Activated T-cell treated with anti-CD3 and anti-CD28 coated beads, Interleukin-2, amount 50 U/mL, for 24 hours (primary cell): ENCODE results near the gene CFAP97D2.

ENCODE experiments used
- DNase-seq: peaks from one replicate; pipeline ENCODE4 v3.0.0-alpha.2; 2020
- H3K27ac Mint-ChIP-seq: 2 replicates; pipeline ENCODE4 v1.8.0; 2020; ENCODE audit warnings: mild to moderate bottlenecking, mixed read lengths
- H3K27me3 Mint-ChIP-seq: 2 replicates; pipeline ENCODE4 v1.8.0; 2020; ENCODE audit warnings: mixed read lengths
- H3K36me3 Mint-ChIP-seq: 2 replicates; pipeline ENCODE4 v1.8.0; 2020; ENCODE audit warnings: low read depth, mixed read lengths
- H3K4me1 Mint-ChIP-seq: 2 replicates; pipeline ENCODE4 v1.8.0; 2020; ENCODE audit warnings: low read depth, mixed read lengths
- H3K4me3 Mint-ChIP-seq: 2 replicates; pipeline ENCODE4 v1.8.0; 2020; ENCODE audit warnings: mild to moderate bottlenecking, moderate library complexity, mixed read lengths
- H3K9me3 Mint-ChIP-seq: 2 replicates; pipeline ENCODE4 v1.8.0; 2020; ENCODE audit warnings: mixed read lengths

Gene CFAP97D2

DNA sequence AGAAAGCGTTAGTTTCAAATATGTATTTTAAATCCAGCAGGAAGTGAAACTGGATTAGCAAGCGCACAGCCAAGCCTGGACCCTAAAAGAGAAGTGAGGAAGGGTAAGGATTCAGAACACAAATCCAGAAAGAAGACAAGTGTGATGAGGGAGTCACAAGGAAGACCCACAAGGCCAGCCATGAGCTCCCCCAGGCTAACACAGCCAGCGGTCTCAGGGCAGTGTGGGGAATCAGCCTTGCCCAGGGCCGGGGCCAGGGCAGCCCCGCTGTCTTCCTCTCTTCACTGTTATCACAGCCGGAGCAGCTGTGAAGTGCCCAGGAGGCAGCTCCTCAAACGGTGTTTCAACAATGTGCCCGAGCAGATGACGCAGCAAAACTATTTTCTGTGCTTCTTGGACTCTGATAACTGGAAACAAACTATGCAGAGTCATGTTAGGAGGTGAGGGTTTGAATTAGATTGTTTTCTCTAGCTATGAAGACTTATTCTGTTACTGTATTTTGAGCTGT is 43.5 kb downstream of the CFAP97D2 start:
- peak overlapping the region; percentile 66 for H3K27ac Mint-ChIP-seq
- DNase-seq, result no peak
- no peaks in the 10 kb centered on the region for H3K27me3 Mint-ChIP-seq
- no peaks in the 10 kb centered on the region for H3K9me3 Mint-ChIP-seq
- peaks cover 80% of the 10 kb centered on the region for H3K4me1 Mint-ChIP-seq
- H3K36me3 Mint-ChIP-seq, result no peaks in the 10 kb centered on the region
- no peak overlapping the region for H3K4me3 Mint-ChIP-seq

DNA sequence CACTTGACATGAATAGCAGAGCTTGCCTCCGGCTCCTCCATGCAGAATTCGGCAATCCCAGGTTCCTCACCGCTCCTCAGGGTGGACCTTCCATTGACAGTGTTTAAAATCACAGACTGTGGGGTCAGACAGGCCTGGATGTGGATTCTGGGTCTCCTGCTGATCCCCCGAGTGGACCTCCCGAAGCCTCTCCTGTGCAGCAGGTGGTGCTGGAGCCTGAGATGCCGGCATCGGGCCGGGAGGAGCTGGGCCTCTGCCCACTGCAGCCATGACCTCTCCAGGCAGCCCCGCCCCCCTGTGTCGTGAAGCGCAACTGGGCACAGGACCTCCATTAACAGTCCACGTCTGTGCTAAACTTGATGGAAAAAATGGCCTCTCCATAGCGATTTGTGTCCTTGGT is 45.1 kb downstream of the CFAP97D2 start:
- DNase-seq, result no peak
- H3K27ac Mint-ChIP-seq, result no peak overlapping the region
- no peaks in the 10 kb centered on the region for H3K36me3 Mint-ChIP-seq
- peaks cover 68% of the 10 kb centered on the region for H3K4me1 Mint-ChIP-seq
- H3K4me3 Mint-ChIP-seq, result no peak overlapping the region
- H3K27me3 Mint-ChIP-seq, result no peaks in the 10 kb centered on the region
- H3K9me3 Mint-ChIP-seq, result no peaks in the 10 kb centered on the region

GRCh38 chr13:114225610-114226009 is 46.6 kb downstream of the CFAP97D2 start:
- Mint-ChIP-seq H3K27ac (no peak overlapping the region), H3K4me1 (peaks cover 60% of the 10 kb centered on the region), H3K9me3 (no peaks in the 10 kb centered on the region), H3K36me3 (no peaks in the 10 kb centered on the region), H3K4me3 (no peak overlapping the region), H3K27me3 (no peaks in the 10 kb centered on the region)
- no peak for DNase-seq

DNA sequence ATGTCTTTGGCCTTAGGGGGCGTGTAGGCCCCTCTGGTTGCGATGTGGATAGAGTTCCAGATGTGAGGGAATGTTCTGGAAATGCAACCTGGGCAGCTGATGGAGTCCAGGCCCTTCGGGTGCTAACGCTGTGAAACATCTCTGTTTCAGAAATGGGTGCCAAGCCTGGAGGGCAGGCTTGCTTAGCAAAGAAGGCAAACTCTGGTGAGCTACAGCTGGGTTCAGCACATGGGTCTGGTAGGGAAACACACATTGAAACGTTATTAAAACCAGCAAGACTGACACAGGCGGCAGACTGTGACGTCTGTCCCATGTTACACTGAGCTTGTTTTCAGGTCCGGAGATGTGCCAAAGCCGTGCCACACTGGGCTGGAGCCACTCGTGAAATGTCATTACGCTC is 47.0 kb downstream of the CFAP97D2 start:
- peak; percentile 49 for DNase-seq
- peaks cover 55% of the 10 kb centered on the region for H3K4me1 Mint-ChIP-seq

DNA sequence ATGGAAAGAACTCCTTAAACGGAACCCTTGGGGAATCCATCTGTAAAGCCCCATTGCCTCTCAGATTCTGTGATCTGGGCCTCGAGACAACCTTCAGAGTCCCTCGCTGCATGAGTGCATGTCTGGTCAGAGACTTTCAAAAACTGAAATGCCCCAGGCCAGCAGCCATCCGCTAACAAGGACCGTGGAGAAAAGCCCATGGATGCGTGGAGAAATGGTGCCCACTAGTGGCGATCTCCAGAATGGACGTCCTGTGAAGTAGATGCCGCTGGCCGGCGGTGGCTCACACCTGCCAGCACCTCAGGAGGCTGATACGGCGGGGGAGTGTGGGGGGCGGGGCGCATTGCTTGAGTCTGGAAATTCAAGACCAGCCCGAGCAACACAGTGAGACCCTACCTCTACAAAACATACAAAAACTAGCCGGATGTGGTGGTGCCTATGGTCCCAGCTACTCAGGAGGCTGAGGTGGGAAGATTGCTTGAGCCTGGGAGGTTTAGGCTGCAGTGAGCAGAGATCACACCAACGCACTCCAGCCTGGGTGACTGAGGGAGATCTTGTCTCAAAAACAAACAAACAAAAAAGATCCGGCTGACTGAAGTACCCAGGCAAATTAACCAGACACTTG is 47.8 kb downstream of the CFAP97D2 start:
- no peaks in the 10 kb centered on the region for H3K36me3 Mint-ChIP-seq
- no peaks in the 10 kb centered on the region for H3K9me3 Mint-ChIP-seq
- no peaks in the 10 kb centered on the region for H3K27me3 Mint-ChIP-seq
- DNase-seq, result peak; percentile 91
- no peak overlapping the region for H3K4me3 Mint-ChIP-seq
- H3K27ac Mint-ChIP-seq, result no peak overlapping the region
- peaks cover 49% of the 10 kb centered on the region for H3K4me1 Mint-ChIP-seq

More for the DNA sequence above, 47.0 kb downstream of the CFAP97D2 start:
- no peak overlapping the region for H3K4me3 Mint-ChIP-seq
- no peaks in the 10 kb centered on the region for H3K36me3 Mint-ChIP-seq
- no peaks in the 10 kb centered on the region for H3K27me3 Mint-ChIP-seq
- no peaks in the 10 kb centered on the region for H3K9me3 Mint-ChIP-seq
- no peak overlapping the region for H3K27ac Mint-ChIP-seq

DNA sequence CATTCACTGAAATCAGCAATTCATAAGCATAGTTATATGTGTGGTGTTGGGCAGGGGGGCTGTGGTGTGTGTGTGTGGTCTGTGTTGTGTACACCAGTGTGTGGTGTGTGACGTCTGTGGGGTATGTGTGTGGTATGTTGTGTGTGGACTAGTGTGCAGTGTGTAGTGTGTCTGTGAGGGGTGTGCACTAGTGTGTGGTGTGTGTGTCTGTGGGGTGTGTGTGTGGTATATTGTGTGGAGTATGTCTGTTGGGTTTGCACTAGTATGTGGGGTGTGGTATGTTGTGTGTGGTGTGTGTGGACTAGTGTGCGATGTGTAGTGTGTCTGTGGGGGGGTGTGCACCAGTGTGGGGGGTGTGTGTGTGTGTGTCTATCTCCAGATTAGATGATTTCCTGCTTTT is 48.5 kb downstream of the CFAP97D2 start:
- H3K4me1 Mint-ChIP-seq, result peaks cover 48% of the 10 kb centered on the region
- DNase-seq, result no peak
- H3K4me3 Mint-ChIP-seq, result no peak overlapping the region
- H3K27me3 Mint-ChIP-seq, result no peaks in the 10 kb centered on the region
- H3K36me3 Mint-ChIP-seq, result no peaks in the 10 kb centered on the region
- no peaks in the 10 kb centered on the region for H3K9me3 Mint-ChIP-seq
- no peak overlapping the region for H3K27ac Mint-ChIP-seq

DNA sequence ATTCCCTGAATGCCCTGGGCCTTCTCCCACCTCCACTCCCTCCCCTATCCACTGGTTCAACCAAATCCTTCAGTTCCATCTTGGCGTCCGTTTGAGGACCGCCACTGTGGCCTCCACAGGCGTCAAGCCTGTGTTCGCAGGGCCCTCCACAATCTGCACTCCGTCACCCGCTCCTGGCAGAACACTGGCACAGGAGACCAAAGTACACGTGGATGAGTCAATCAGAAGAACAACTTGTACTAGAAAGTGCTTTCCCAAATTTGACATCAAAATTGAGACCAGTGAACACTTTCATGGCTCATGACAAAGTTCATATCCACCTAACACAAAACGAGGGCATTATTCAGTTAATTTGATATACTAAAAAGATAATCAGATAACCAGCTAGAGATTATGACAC is 49.1 kb downstream of the CFAP97D2 start:
- Mint-ChIP-seq H3K36me3 (no peaks in the 10 kb centered on the region), H3K27me3 (no peaks in the 10 kb centered on the region), H3K4me3 (no peak overlapping the region), H3K4me1 (peaks cover 45% of the 10 kb centered on the region), H3K27ac (no peak overlapping the region), H3K9me3 (no peaks in the 10 kb centered on the region)
- DNase-seq, result no peak

DNA sequence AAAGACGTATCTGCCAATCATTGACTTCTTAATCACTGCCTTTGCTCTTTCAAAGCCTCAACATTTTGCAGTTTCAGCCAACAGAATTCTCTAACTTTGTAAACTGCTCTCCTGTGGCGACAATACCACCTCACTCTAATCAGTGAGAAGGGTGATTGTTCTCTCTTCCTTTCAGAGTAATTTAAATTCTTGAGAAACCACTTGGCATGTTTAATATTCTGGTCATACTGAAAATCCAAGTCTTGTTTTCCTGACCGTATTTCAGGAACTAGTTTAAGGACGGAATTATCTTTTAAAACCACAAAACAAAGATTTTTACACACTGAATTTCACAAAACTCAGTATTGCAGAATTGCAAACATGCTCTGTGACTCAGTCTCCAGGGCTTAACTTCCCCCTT is 50.4 kb downstream of the CFAP97D2 start:
- Mint-ChIP-seq H3K4me1 (peaks cover 45% of the 10 kb centered on the region), H3K36me3 (peaks cover 2% of the 10 kb centered on the region), H3K27me3 (no peaks in the 10 kb centered on the region), H3K9me3 (peaks cover 2% of the 10 kb centered on the region), H3K27ac (no peak overlapping the region), H3K4me3 (no peak overlapping the region)
- DNase-seq, result no peak

- no peak for DNase-seq
- Mint-ChIP-seq H3K4me1 (peaks cover 41% of the 10 kb centered on the region), H3K4me3 (no peak overlapping the region), H3K9me3 (peaks cover 2% of the 10 kb centered on the region), H3K27me3 (no peaks in the 10 kb centered on the region), H3K27ac (no peak overlapping the region), H3K36me3 (peaks cover 4% of the 10 kb centered on the region)
Measured at GRCh38 chr13:114230117-114230516, 51.1 kb downstream of the CFAP97D2 start.

GRCh38 chr13:114230575-114230974 is 51.5 kb downstream of the CFAP97D2 start:
- Mint-ChIP-seq H3K9me3 (peaks cover 2% of the 10 kb centered on the region), H3K27ac (no peak overlapping the region), H3K4me1 (peaks cover 43% of the 10 kb centered on the region), H3K4me3 (no peak overlapping the region), H3K36me3 (peaks cover 9% of the 10 kb centered on the region), H3K27me3 (no peaks in the 10 kb centered on the region)
- no peak for DNase-seq

GRCh38 chr13:114231886-114232285 is 52.8 kb downstream of the CFAP97D2 start:
- H3K4me1 Mint-ChIP-seq, result peaks cover 41% of the 10 kb centered on the region
- no peak overlapping the region for H3K27ac Mint-ChIP-seq
- H3K9me3 Mint-ChIP-seq, result peaks cover 2% of the 10 kb centered on the region
- DNase-seq, result no peak
- no peak overlapping the region for H3K4me3 Mint-ChIP-seq
- peaks cover 20% of the 10 kb centered on the region for H3K36me3 Mint-ChIP-seq
- no peaks in the 10 kb centered on the region for H3K27me3 Mint-ChIP-seq

DNA sequence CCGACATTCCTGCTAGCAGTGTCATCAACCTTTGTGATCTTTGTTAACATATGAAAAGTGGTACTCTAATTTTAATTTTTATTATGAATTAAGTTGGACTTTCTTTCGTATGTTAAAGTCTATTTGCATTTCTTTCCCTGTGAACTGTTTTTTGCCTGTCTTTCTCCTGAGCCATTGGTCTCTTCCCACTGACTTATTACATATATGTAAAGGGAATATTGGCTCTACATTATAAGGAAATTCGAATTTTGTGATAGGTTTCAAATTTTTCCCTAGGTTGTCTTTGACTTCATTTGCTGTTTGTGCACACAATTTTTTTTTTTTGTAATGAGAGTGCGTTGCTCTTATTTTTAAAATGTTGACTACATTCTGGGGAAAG is 55.2 kb downstream of the CFAP97D2 start:
- Mint-ChIP-seq H3K27ac (peak overlapping the region; percentile 96), H3K9me3 (peaks cover 2% of the 10 kb centered on the region), H3K27me3 (no peaks in the 10 kb centered on the region), H3K4me3 (peak overlapping the region; percentile 94), H3K4me1 (peaks cover 46% of the 10 kb centered on the region), H3K36me3 (peaks cover 41% of the 10 kb centered on the region)
- no peak for DNase-seq

GRCh38 chr13:114234645-114235421 is 55.8 kb downstream of the CFAP97D2 start, which contains the start of gene CDC16:
CDC16 (plus strand) TSS chr13:114234897; CDS start chr13:114235085, 188 bp downstream.
- H3K4me3 Mint-ChIP-seq, result peak within 1 kb of the TSS; percentile 94
- peak within 1 kb of the TSS; percentile 96 for H3K27ac Mint-ChIP-seq
- H3K9me3 Mint-ChIP-seq, result peaks cover 2% of the 10 kb centered on the region
- H3K36me3 Mint-ChIP-seq, result peaks cover 47% of the 10 kb centered on the region
- no peaks in the 10 kb centered on the region for H3K27me3 Mint-ChIP-seq
- peaks cover 49% of the 10 kb centered on the region for H3K4me1 Mint-ChIP-seq
- DNase-seq, result peak; percentile 95

GRCh38 chr13:114235697-114236096 is 56.6 kb downstream of the CFAP97D2 start:
- no peak for DNase-seq
- H3K27me3 Mint-ChIP-seq, result no peaks in the 10 kb centered on the region
- H3K4me1 Mint-ChIP-seq, result peaks cover 46% of the 10 kb centered on the region
- peak overlapping the region; percentile 96 for H3K27ac Mint-ChIP-seq
- peaks cover 54% of the 10 kb centered on the region for H3K36me3 Mint-ChIP-seq
- H3K4me3 Mint-ChIP-seq, result peak overlapping the region; percentile 94
- H3K9me3 Mint-ChIP-seq, result peaks cover 2% of the 10 kb centered on the region

DNA sequence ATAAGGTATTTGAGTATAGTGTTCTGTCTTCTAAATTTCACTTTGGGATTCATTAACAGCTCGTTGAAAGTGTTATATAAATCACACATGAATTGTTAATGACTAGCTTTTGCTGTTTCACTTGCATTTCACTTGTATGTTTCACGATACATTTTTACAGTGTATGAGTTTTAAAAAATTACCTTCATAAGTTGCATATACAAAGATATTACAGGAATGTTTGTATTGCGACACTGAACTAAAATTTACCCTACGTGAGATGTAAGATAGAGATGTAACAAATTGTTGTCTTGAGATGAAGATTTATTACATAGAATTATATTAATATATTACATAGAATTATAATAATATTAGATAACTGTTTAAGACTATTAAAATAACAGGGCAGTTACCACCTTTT is 57.2 kb downstream of the CFAP97D2 start:
- Mint-ChIP-seq H3K36me3 (peaks cover 59% of the 10 kb centered on the region), H3K4me3 (peak overlapping the region; percentile 94), H3K27ac (peak overlapping the region; percentile 96), H3K4me1 (peaks cover 50% of the 10 kb centered on the region), H3K9me3 (peaks cover 2% of the 10 kb centered on the region), H3K27me3 (no peaks in the 10 kb centered on the region)
- DNase-seq, result no peak
